WI38 (cell line): ENCODE measurements around the gene LZTS3.
"Not testable (repeated sequence)": the region's sequence is repeated elsewhere in the genome, so short reads cannot be mapped to it uniquely, and the experiment has no call there.

ENCODE experiments used
- H3K4me3 ChIP-seq: 2 replicates; pipeline ENCODE4 v1.5.1; 2011; ENCODE audit warnings: low read depth, mild to moderate bottlenecking, control low read depth, low read length
- TF ChIP-seq, protein P1 (sequence below): IDR thresholded peaks from 2 replicates; pipeline ENCODE4 v1.5.1; 2012; ENCODE audit warnings: low read depth, mild to moderate bottlenecking, control low read depth, low read length

The LZTS3 gene

DNA sequence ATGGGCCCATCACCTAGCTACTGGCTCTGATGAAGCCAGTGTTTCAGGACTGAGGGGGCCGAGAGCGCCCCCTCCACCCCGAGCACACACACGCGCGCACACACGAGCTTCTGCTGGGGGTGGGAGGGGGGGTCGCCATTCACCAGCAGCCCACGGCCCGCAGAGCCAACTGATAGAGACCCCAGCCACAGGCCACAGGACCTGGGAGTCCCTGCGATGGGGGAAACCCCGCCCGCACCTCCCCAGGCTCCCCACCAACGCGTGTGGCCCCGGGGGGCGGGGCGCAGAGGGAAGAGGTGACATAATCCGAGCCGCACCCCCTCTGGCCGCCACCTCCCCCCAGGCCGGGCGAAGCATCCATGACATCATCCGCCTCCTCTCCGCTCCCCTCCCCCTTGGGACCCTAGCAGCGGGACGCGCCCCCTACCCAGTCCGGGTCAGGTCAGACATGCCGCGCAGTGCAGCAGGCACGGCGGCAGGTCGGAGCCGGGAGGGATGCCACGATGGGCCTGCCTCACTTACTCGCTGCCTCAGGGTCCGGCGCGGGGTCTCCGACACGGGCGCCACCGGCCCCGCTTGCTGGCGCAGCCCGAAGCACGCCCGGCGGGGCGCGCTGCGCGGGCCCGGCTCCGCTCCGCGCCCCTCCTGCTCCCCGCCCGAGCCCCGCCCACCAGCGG is at the start of gene LZTS3:
LZTS3 (minus strand) TSS at position 617 of the 677 bp plus-strand sequence. CDS start 6,386 bp downstream, outside the sequence.
- peak within 1 kb of the TSS; percentile 94 for H3K4me3 ChIP-seq

DNA sequence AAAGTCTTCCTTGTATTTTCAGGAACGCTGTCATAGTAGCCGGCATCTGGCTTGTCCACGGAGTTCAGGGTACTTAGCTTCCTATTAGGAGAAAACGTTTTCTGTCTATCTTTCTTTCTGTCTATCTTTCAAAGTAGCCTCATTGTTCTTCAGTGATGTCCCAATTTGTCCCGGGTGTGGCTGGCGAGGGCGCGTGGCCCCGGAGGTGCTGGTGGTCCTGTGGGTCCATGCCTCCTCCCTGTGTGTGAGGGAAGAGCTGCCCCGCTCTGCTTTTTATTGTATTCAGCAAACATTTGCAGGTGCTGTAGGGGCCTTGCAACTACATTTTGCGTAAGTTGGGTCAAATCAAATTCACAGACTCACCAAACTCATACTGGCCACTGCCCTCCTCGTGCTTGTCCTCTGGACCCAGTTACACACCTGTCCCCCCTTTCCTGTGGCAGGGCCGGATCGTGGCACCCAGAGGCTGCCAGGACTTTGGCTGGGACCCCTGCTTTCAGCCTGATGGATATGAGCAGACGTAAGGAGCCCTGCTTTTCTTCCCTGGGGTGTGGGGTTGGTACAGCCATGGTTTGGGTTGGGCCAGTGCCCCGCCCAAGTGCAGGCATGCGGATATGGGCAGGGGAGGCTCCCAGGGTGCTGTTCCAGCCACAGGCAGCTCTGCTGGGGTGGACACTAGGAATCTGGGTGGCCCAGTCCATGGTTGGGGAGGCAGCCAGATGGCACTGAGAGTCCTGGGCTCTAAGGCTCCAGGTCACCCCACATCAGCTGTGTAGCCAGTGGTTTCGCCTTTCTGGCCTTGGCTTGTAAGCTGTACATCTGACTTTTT is 48.3 kb upstream of the LZTS3 start:
- TF ChIP-seq, protein P1, sequence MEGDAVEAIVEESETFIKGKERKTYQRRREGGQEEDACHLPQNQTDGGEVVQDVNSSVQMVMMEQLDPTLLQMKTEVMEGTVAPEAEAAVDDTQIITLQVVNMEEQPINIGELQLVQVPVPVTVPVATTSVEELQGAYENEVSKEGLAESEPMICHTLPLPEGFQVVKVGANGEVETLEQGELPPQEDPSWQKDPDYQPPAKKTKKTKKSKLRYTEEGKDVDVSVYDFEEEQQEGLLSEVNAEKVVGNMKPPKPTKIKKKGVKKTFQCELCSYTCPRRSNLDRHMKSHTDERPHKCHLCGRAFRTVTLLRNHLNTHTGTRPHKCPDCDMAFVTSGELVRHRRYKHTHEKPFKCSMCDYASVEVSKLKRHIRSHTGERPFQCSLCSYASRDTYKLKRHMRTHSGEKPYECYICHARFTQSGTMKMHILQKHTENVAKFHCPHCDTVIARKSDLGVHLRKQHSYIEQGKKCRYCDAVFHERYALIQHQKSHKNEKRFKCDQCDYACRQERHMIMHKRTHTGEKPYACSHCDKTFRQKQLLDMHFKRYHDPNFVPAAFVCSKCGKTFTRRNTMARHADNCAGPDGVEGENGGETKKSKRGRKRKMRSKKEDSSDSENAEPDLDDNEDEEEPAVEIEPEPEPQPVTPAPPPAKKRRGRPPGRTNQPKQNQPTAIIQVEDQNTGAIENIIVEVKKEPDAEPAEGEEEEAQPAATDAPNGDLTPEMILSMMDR: no peak
- H3K4me3 ChIP-seq: no peak overlapping the region

More for the DNA sequence above, at the start of gene LZTS3:
- TF ChIP-seq, protein P1: no peak

DNA sequence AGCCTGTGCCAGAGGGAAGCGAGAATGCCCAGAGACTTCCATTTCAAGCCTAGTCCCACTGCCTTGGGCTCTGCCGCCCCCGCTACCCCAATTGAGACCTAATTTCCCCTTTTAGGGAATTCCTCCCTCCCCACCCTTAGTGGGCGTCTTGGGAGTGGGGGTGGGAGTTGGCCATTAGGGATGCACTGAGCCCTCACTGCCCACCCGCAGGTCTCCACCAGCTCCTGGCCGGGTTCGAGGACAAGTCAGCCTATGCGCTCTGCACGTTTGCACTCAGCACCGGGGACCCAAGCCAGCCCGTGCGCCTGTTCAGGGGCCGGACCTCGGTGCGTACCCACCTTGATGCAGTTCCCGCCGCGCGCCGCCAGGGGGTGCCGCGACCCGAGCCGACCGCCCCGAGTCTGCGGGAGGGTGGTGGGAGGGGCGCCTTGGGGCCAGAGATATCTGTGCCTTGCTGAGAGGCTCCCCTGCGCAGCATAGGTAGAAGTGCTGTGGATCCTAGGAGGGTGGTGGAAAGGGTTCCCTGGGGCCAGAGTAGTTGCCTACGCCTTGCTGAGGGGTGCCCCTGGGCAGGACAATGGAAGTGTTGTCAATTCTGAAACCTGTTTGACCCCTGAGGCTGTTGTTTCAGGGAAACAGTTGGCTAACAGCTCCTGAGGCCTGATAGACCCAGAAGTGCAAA is 45.1 kb upstream of the LZTS3 start:
- no peak overlapping the region for H3K4me3 ChIP-seq
- TF ChIP-seq, protein P1: peak; percentile 92

DNA sequence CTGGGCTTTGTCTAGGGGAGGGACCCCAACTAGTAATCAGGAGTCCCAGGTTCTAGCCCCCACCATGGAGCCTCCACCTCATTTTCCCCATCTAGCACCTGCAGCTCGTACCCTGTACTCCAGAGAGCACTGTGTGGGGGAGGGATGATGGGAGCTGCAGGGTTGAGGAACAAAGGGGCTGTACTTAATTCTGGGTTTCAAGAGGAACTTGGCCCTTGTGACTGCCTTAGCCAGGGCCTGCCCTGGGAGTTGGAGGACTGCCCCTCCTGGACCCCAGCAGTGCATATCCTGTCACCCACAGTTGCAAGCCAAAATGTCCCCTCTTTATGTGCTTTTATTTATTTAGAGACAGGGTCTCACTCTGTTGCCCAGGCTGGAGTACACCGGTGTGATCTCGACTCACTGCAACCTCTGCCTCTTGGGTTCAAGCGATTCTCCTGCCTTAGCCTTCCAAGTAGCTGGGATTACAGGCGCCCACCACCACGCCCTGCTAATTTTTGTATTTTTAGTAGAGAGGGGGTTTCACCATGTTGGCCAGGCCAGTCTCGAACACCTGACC is 42.1 kb upstream of the LZTS3 start:
- not testable (repeated sequence) for H3K4me3 ChIP-seq

DNA sequence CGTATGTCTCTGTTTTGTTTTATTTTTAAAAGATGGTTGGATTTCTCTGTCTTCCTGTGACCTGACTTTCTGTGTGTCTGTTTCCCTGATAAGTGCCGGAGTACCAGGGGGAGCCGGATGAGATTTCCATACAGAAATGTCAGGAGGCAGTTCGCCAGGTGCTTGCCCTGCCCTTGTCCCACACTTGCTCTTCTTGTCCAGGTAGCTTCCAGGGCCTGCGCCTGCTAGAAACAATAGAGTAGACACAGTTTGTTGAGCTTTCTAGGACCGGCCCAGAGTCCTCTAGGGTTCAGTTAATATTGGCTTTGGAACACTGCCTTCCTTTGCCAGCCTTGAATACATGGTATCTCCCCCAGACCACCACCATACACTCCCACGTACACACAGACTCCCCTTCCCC is 39.9 kb upstream of the LZTS3 start:
- H3K4me3 ChIP-seq: no peak overlapping the region
- TF ChIP-seq, protein P1: no peak

DNA sequence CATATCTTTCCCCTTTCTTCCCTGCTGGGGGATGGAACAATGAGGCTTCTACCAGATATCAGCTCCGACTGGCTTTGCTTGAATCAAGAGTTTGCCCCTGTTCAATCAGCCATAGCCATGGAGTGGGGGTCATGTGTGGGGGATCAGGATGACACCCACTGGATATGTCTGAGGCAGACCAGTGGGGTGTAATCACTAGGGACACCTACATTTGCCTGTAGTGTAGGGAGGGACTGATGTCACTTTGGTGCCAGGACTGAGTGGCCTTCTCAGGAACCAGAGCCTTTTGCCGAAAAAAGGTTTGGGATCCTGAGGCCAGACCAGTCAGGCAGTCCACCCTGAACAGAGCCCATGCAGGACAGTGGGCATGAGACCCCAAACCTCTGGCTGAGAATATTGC is 37.0 kb upstream of the LZTS3 start:
- TF ChIP-seq, protein P1: no peak
- H3K4me3 ChIP-seq: peak overlapping the region; percentile 86

DNA sequence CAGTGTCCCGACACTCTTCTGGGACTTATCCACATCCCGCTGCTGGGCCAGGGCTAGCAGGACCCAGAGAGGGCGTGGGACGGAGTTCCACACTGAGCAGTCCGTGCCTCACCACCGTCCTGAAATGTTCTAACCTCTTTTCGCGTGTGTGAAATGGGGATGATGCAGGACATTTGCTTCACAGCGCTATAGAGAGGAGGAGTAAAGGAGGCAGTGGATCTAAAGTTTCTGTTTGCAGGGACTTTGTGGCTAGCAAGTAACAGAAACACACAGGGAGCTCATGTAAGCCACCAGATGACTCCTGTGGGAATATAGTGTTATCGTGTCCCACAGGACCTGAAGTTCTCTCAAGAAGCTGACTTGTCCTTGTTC is 36.6 kb upstream of the LZTS3 start:
- TF ChIP-seq, protein P1: no peak
- peak overlapping the region; percentile 86 for H3K4me3 ChIP-seq
